ENCODE results near the gene PRDM12. TPM values are rescaled to one million over a fixed set of nuclear protein-coding genes. Genes with fewer than 3 reads are reported as not detected.

Gene PRDM12
- total RNA-seq, 4 donors from 2014 or later: not detected

GRCh38 chr9:130668196-130668595 lies 3.8 kb downstream of the PRDM12 start:
- no peak for DNase-seq (ENCODE audit: extremely low spot score)
- no peak overlapping the region for H3K4me3 ChIP-seq
- TF ChIP-seq POLR2A (IDR thresholded peaks at IDR 0.05; ENCODE audit: low read depth): no peak
- no peak for TF ChIP-seq POLR2AphosphoS5 (IDR thresholded peaks at IDR 0.05)
- no peak for TF ChIP-seq CTCF (IDR thresholded peaks at IDR 0.05)
- no peak for TF ChIP-seq EP300 (IDR thresholded peaks at IDR 0.05)
- no peak overlapping the region for H3K27ac ChIP-seq (replicated peaks in 1 of 4)
- peaks cover 7 to 56% (median 43%) of the 10 kb centered on the region in 4 donors for H3K27me3 ChIP-seq
- 96% methylated on average over 6 of the region's 13 CpGs for WGBS
- no peaks in the 10 kb centered on the region for H3K36me3 ChIP-seq
- H3K9me3 ChIP-seq: no peaks in the 10 kb centered on the region
- intact Hi-C loops (cut with DNase I): no loop called here
- peaks cover 34 to 37% (median 36%) of the 10 kb centered on the region in 4 donors for H3K4me1 ChIP-seq

GRCh38 chr9:130668659-130669058 lies 4.3 kb downstream of the PRDM12 start:
- Histone ChIP-seq H3K4me3 (no peak overlapping the region), H3K4me1 (peaks cover 29 to 33% (median 32%) of the 10 kb centered on the region in 4 donors), H3K27me3 (peaks cover 3 to 52% (median 38%) of the 10 kb centered on the region in 4 donors), H3K27ac (replicated peaks in 1 of 4) (no peak overlapping the region), H3K9me3 (no peaks in the 10 kb centered on the region), H3K36me3 (no peaks in the 10 kb centered on the region)
- intact Hi-C loops (cut with DNase I): no loop called here
- TF ChIP-seq POLR2AphosphoS5 (IDR thresholded peaks at IDR 0.05) (no peak), EP300 (IDR thresholded peaks at IDR 0.05) (no peak), CTCF (IDR thresholded peaks at IDR 0.05) (no peak), POLR2A (IDR thresholded peaks at IDR 0.05; ENCODE audit: low read depth) (no peak)
- 72% methylated on average over 8 of the region's 12 CpGs for WGBS
- DNase-seq (ENCODE audit: extremely low spot score): no peak

- TF ChIP-seq CTCF (IDR thresholded peaks at IDR 0.05) (no peak), EP300 (IDR thresholded peaks at IDR 0.05) (no peak), POLR2AphosphoS5 (IDR thresholded peaks at IDR 0.05) (no peak), POLR2A (IDR thresholded peaks at IDR 0.05; ENCODE audit: low read depth) (no peak)
- Histone ChIP-seq H3K36me3 (no peaks in the 10 kb centered on the region), H3K4me3 (no peak overlapping the region), H3K4me1 (peaks cover 17 to 20% (median 18%) of the 10 kb centered on the region in 4 donors), H3K27ac (replicated peaks in 1 of 4) (no peak overlapping the region), H3K9me3 (no peaks in the 10 kb centered on the region), H3K27me3 (peaks cover 0 to 39% (median 25%) of the 10 kb centered on the region in 4 donors)
- no peak for DNase-seq (ENCODE audit: extremely low spot score)
- 93% methylated on average over 4 of the region's 4 CpGs for WGBS
- intact Hi-C loops (cut with DNase I): no loop called here
These were observed 5.6 kb downstream of the PRDM12 start for GRCh38 chr9:130669965-130670364.

- no peak for DNase-seq (ENCODE audit: extremely low spot score)
- H3K27ac ChIP-seq (replicated peaks in 1 of 4): no peak overlapping the region
- H3K27me3 ChIP-seq: peaks cover 0 to 32% (median 18%) of the 10 kb centered on the region in 4 donors
- H3K4me1 ChIP-seq: peaks cover 10 to 13% (median 12%) of the 10 kb centered on the region in 4 donors
- no peaks in the 10 kb centered on the region for H3K9me3 ChIP-seq
- TF ChIP-seq POLR2AphosphoS5 (IDR thresholded peaks at IDR 0.05): no peak
- no peak for TF ChIP-seq POLR2A (IDR thresholded peaks at IDR 0.05; ENCODE audit: low read depth)
- no peak for TF ChIP-seq CTCF (IDR thresholded peaks at IDR 0.05)
- TF ChIP-seq EP300 (IDR thresholded peaks at IDR 0.05): no peak
- 91% methylated on average over 6 of the region's 6 CpGs for WGBS
- H3K4me3 ChIP-seq: no peak overlapping the region
- intact Hi-C loops (cut with DNase I): no loop called here
- H3K36me3 ChIP-seq: no peaks in the 10 kb centered on the region
These were observed 6.2 kb downstream of the PRDM12 start for GRCh38 chr9:130670644-130671043.

GRCh38 chr9:130672466-130672865 lies 8.1 kb downstream of the PRDM12 start:
- no peaks in the 10 kb centered on the region for H3K9me3 ChIP-seq
- H3K36me3 ChIP-seq: no peaks in the 10 kb centered on the region
- H3K4me3 ChIP-seq: no peak overlapping the region
- no peaks in the 10 kb centered on the region for H3K4me1 ChIP-seq
- H3K27ac ChIP-seq (replicated peaks in 1 of 4): no peak overlapping the region
- WGBS: 89% methylated on average over 8 of the region's 8 CpGs
- TF ChIP-seq POLR2AphosphoS5 (IDR thresholded peaks at IDR 0.05) (no peak), POLR2A (IDR thresholded peaks at IDR 0.05; ENCODE audit: low read depth) (no peak), EP300 (IDR thresholded peaks at IDR 0.05) (no peak), CTCF (IDR thresholded peaks at IDR 0.05) (no peak)
- intact Hi-C loops (cut with DNase I): no loop called here
- peaks cover 0 to 14% (median 1%) of the 10 kb centered on the region in 4 donors for H3K27me3 ChIP-seq
- DNase-seq (ENCODE audit: extremely low spot score): no peak
